ENCODE results near the gene PPP2R1B.

DNA sequence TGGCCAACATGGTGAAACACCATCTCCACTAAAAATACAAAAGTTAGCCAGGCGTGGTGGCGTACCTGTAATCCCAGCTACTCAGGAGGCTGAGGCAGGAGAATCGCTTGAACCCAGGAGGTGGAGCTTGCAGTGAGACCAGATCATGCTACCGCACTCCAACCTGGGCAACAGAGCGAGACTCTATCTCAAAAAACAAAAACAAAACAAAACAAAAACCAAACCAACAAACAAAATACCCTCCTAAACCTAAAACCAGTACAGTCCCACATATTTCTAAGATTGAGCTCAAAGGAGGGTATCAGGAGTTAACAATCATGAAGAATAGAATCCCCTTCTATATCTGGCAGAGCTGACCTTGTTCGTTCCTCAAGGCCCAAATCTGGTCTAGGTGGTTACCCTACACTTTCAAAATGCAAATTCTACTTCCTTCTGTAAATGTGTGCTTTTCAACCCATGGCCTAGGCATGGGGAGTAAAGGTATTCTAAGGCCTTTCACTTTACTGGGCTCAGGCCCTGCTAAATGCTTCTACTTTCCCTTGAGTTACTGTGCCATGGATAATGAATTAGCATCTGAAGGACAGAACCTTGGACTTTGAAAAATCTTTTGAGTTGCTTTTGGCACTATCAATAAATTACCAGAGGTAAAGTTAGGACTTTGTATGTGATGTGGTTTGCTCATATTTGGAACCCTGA lies 10.4 kb upstream of the PPP2R1B start:
- TF ChIP-seq, protein P1, sequence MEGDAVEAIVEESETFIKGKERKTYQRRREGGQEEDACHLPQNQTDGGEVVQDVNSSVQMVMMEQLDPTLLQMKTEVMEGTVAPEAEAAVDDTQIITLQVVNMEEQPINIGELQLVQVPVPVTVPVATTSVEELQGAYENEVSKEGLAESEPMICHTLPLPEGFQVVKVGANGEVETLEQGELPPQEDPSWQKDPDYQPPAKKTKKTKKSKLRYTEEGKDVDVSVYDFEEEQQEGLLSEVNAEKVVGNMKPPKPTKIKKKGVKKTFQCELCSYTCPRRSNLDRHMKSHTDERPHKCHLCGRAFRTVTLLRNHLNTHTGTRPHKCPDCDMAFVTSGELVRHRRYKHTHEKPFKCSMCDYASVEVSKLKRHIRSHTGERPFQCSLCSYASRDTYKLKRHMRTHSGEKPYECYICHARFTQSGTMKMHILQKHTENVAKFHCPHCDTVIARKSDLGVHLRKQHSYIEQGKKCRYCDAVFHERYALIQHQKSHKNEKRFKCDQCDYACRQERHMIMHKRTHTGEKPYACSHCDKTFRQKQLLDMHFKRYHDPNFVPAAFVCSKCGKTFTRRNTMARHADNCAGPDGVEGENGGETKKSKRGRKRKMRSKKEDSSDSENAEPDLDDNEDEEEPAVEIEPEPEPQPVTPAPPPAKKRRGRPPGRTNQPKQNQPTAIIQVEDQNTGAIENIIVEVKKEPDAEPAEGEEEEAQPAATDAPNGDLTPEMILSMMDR (optimal IDR thresholded peaks at IDR 0.05 in 1 of 3, IDR thresholded peaks at IDR 0.05 in 1 of 3, conservative IDR thresholded peaks at IDR 0.05 in 1 of 3; ENCODE audit: extremely low read depth in 1 of 3, insufficient read depth in 2 of 3, low read length in 3 of 3) = no peak
- no peak for TF ChIP-seq EZH2 (IDR thresholded peaks at IDR 0.05; ENCODE audit: low read length)
